ENCODE measurements around the gene CRTC3.
"Not testable (repeated sequence)": the region's sequence is repeated elsewhere in the genome, so short reads cannot be mapped to it uniquely, and the experiment has no call there.

CRTC3 gene

DNA sequence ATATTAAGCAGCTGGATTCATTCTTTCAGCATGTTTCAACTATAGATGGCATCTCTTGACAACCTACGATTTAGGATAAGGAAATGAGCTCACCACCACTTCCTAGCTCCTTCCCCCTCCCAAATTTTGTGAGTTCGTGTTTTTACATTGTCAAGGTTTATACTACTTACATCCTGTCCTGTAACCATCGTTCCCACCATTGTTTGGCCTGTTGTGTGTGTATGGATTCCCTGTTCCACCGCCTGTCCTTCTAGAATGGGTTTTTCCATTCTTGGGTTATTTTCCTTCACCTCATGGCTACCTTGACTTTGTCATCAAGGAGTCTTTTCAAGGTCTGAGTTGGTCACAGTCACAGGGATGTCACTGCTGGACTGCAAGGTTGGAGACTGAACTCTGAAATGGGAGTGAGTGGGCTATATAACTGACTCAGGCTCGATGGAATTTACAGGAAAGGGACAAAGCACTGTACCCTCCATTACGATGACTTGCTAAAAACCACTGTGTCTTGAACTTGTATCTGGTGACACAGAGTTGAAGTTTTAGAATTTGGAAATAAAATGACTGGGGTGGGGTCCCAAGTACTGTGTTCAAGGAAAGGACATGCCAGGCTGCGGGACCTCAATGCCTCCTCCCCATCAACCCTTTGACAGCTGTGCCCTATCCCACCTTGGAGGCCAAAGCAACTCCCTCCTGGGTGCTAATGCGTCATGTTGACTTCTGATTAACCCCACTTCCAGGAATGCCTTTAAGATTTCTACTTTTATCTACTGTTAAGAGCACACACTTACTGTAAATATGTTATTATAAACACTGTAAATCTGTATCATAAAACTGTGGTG is 120.6 kb downstream of the CRTC3 start:
- no peak for DNase-seq (ENCODE audit: low spot score)

DNA sequence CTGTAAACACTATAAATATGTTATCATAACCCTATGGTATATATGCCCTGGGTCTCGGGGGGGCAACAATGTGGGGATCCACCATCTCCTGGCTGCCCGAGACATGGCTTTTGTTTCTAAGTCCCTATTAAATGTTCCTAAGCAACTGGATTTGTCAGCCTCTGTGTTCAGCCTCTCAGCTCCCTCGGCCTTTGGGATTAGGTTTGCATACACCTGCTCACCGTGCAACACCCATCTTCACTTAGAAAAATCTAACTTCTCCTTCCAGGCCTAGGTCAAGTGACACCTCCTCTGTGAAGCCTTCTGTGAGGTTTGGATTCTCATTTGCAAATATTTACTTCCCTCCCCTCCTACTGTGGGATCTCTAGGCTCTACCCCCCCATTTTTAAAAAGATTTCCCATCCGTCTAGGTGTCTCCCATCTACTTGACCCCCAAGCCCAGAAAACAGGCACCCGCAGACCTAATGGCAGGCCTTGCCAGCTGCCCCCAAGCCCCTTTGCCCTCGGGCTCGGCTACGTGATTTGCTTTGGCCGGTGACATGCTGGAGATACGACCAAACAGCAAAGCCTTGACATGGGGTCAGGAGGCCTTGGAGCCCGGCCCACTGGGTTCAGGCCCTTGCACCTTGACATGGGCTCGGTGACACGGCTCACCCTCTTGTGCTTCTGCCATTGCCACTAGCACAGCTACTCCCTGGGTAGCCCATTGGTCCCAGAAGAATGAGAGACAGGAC is 121.4 kb downstream of the CRTC3 start:
- no peak for DNase-seq (ENCODE audit: low spot score)

DNA sequence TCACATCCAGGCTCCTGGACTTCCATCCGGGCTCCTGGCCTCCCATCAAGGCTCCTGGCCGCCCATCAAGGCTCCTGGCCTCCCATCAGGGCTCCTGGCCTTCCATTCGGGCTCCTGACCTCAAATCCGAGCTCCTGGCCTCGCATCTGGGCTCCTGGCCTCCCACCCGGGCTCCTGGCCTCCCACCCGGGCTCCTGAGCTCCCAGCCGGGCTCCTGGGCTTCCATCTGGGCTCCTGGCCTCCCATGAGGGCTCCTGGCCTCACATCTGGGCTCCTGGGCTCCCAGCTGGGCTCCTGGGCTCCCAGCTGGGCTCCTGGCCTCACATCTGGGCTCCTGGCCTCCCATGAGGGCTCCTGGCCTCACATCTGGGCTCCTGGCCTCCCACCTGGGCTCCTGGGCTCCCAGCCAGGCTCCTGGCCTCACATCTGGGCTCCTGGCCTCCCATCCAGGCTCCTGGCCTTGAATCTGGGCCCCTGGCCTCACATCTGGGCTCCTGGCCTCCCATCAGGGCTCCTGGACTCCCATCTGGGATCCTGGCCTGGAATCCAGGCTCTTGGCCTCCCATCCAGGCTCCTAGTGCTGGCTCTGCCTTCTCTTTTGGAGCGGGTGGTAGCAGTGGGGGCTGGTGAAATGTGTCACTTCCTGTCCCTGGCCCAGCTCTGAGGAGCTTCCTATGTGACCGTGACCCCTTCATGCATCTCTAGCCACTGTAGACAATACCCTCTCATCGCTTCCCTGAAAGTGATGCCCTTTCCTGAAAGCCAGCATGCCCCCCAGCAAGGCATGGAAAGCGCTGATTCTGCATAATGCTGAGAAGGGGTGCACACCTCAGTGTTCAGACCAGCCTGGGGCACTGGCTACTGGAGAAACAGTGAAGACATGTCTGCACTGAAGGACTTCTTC is 124.8 kb downstream of the CRTC3 start:
- DNase-seq (ENCODE audit: low spot score): no peak

DNA sequence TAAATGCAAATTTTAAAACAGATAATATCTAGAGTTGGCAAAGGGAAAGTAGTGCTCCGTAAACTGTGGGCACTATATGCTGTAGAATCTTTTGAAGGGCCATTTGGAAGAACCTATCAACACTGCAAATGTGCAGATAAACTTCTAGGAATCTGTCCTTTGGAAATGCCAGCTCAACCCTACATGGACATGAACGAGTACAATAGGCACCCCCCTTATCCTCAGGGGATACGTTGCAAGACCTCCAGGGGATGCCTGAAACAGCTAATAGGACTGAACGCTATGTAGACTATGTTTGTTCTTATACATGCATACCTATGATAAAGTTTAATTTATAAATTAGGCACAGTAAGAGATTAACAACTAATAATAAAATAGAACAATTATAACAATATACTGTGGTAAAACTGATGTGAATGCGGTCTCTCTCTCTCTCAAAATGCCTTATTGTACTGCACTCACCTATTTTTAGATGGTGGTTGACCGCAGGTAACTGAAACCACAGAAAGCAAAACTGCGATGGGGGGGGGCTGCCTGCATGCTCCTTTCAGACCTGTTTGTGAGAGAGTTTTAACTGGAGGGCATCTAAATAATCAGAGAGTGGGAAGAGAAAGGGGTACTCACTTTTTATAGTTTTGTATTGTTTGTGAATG is 127.9 kb downstream of the CRTC3 start:
- DNase-seq (ENCODE audit: low spot score): not testable (repeated sequence)

DNA sequence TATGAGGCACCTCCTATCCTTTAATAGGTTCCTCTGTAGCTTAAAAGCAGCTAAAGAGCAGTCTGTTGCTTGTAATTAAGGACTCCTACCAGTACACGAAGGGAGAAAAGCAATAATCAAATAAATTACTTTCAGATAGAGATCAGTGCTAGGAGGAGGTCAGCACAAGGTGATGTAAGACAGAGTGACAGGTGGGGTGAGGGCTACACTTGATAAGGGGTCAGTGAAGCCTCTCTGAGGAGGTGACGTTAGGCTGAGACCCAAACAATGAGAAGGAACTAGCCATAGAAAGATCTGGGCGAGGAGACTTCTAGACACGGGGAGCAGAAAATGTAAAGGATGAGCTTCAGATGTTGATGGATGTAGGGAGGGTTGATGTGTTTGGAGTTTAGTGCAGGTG is 129.8 kb downstream of the CRTC3 start:
- no peak for DNase-seq (ENCODE audit: low spot score)

DNA sequence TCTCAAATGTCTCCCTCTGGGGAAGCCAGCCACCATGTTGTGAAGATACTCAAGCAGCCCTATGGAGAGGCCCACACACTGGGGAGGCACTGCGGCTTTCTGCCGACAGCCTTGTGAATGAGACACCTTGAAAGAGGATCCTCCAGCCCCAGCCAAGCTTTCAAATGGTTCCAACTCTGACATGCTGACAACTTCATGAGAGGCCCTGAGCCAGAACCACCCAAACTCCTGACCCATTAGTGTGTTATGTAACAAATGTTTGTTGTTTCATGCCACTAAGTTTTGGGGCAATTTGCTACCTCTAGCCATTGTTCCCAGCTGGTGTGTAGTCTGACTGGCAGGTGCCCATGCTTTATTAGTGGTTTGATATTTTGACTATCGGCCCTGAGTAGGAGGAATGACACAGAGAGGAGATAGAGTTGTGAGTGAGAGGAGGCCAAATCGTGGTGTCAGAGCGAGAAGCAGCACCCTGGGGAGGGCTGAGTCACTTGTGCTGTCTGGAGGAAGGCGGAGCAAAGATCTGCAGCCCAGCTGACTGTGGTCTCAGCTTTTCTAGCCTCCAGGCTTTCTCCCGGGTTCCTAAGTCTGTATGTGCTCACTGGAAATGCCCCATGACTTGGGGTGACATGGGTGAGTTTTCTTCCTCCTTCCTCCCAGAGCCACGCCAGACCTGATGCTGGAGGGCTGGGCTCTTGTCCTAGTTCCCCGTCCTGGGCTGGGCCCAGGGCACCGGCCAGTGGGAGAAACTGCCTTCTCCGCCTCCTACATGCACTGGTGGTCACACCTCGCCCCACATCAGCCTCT is 130.7 kb downstream of the CRTC3 start:
- DNase-seq (ENCODE audit: low spot score): peak; percentile 32

DNA sequence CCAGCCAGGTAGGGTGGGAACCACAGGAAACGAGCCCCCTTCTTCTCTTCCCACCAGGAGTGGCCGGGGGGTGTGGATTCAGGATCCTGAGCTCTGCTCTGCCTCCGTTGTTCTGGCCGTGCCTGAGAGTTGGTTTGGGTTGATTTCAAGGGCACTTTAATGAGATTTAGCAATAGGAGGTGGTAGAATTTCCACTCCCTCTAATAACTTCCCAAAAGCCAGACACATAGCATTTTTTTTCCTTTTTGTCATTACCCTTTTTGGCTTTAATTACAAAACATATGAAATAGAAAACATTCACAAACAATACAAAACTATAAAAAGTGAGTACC is 131.2 kb downstream of the CRTC3 start:
- DNase-seq (ENCODE audit: low spot score): not testable (repeated sequence)

DNA sequence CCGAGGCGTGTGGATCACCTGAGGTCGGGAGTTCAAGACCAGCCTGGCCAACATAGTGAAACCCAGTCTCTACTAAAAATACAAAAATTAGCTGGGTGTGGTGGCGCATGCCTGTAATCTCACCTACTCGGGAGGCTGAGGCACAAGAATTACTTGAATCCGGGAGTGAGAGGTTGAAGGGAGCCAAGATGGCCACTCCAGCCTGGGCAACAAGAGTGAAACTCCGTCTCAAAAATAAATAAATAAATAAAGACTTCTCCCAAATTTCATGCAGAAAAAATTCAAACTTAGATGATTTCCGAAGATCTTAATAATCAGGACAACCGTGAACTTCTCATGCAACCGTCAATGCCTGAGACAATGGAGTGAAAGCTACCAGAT is 134.3 kb downstream of the CRTC3 start:
- DNase-seq (ENCODE audit: low spot score): not testable (repeated sequence)

DNA sequence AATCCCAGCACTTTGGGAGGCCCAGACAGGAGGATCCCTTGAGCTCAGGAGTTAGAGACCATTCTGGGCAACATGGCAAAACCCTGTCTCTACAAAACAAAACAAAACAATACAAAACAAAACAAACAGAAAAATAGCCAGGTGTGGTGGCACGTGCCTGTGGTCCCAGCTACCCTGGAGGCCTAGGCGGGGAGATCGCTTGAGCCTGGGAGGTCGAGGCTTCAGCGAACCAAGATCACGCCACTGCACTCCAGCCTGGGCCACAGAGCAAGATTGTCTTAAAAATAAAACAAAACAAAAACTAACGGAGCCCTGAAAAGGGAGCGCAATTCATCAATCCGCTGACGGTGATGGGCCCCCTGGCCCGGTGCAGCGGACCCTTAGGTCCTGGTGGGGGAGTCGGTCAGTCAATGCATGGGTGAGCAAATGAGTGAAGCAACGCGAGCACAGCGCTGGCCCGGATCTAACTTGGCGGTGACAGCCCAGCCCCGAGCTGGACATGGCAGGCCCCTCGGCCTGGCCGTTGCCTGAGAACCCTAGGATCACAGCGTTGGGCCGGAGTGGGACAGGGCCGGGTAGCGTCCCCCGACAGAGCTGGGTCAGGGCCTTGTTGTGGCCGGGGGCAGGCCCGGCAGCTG is 135.0 kb downstream of the CRTC3 start:
- peak; percentile 44 for DNase-seq (ENCODE audit: low spot score)

DNA sequence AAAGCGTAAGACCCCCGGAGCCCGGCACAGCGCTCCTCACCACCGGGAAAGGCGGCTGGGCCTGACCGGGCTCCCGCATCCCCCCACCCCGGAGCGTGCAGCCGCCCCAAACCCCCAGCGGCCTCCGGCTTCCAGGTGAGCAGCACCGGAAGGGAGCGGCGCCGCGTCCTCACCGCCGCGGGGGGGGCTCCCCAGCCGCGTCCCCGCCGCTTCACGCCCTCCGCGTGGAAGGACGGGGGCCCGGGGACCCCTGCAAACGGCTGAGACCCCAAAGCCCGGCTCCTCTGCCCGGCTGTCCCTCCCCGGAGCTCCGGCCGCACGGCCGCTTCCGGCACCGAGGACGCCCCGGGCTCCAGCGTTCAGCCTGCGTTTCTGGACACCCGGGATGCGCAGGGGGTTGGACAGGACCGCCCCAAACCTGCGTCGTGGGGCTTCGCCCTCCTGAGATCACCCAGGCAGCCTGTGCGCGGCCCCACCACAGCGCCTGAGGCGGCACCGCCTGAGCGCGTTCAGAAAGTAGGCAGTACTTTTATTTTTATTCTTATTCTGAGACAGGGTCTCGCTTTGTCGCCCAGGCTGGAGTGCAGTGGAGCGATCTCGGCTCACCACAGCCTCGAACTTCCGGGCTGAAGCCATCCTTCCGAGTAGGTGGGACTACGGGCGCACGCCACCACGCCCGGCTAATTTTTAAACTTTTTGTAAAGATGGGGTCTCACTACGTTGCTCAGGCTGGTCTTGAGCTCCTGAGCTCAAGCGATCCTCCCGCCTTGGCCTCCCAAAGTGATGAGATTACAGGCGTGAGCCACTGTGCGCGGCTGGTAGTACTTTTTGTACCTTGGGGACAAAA is 135.8 kb downstream of the CRTC3 start:
- peak; percentile 45 for DNase-seq (ENCODE audit: low spot score)

DNA sequence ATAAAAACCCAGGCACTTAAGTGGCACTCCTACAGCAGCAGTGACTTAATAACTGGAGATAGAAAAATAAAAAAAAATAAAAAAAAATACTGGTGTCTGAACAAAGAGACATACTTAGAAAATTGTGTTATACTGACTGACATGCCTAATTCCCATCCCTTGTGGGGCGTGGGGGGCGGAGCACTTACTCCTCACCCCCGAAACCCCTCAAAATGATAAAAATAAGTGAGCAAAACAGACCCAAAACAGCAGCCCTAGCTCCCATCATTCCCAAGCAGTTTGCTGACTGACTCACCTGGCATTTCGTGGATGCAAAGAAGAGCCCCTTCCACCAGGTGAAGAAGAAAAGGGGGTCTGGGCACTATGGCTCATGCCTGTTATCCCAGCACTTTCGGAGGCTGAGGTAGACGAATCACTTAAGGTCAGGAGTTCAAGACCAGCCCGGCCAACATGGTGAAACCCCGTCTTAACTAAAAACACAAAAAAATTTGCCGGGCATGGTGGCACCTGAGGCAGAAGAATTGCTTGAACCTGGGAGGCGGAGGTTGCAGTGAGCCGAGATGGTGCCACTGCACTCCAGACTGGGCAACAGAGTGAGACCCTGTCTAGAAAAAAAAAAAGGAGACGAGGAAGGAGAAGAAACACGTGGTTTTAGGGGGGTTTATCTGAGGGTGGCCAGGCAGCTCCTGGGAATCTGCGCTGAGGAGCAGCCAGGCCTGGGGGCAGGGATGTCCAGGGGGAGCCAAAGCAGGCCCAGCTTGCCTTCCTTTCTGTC is 136.6 kb downstream of the CRTC3 start:
- DNase-seq (ENCODE audit: low spot score): no peak

DNA sequence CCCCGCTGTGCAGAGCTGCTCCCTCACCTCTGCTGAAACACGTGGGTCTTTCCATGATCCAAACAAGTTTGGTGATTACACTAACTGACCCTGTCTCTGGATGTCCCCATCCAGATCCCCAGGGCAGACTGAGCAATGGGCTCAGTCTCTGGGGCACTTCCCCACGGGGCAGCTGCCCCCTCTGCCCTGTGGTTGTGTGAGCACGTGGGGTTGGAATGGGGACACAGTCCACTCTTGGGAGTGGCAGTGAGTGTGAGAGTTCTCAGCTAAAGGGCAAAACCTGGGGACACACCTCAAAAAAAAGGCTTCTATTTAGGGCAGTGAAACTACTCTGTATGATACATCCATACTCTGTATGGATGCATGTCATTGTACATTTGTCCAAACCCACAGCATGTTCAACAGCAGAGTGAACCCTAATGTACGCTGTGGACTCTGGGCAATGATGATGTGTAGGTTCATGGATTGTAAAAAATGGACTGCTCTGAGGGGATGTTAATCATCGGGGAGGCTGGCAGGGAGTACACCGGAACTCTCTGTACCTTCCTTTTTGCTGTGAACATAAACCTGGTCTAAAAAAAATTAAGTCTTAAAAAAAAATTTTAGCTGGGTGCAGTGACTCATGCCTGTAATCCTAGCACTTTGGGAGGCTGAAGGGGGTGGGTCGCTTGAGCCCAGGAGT is 137.5 kb downstream of the CRTC3 start:
- DNase-seq (ENCODE audit: low spot score): no peak

DNA sequence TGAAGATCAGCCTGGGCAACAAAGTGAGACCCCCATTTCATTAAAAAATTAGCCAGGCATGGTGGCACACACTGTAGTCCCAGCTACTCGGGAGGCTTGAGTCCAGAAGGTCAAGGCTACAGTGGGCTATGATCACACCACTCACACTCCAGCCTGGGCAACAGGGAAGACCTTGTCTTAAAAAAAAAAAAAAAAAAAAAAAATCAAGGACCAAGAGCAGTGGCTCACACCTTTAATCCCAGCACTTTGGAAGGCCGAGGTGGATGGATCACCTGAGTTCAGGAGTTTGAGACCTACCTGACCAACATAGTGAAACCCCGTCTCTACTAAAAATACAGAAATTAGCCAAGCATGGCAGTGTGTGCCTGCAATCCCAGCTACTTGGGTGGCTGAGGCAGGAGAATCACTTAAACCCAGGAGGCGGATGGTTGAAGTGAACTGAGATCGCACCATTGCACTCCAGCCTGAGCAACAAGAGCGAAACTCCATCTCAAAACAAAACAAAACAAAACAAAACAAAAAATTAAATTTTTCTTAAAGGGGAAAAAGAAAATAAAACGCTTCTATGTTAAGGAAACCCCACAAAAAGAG is 138.1 kb downstream of the CRTC3 start:
- DNase-seq (ENCODE audit: low spot score): not testable (repeated sequence)

DNA sequence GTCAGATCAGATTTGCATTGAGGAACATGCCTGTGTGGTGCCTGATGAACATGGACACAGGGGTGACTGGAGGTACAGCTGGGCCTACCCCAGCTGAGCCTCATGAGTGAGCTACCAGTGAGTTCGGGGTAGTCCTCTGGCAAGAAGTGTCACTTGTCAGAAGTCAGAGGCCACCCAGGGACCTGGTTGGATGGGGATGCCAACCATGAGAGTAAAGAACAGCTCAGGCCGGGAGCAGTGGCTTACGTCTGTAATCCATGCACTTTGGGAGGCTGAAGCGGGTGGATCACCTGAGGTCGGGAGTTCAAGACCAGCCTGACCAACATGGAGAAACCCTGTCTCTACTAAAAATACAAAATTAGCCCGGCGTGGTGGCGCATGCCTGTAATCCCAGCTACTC is 140.9 kb downstream of the CRTC3 start:
- not testable (repeated sequence) for DNase-seq (ENCODE audit: low spot score)

DNA sequence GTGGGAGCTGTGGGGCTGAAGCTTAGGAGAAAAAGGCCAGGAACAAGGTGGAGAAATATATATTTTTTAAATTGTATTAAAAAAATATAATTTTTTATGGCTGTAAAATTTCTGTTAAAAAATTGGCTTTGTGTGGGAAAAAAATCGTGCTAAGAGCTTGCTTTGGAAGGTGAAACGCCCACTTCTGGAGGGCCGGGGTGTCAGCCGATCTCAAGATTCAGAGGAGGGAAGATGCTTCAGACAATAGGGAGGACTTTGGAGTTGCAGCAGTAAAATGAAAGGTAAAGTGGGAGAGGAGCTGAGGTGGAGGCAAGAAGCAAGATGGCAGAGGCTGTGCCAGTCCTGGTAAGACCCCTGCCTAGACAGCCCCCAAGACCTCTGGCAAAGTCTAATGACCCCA is 141.5 kb downstream of the CRTC3 start:
- DNase-seq (ENCODE audit: low spot score): no peak

DNA sequence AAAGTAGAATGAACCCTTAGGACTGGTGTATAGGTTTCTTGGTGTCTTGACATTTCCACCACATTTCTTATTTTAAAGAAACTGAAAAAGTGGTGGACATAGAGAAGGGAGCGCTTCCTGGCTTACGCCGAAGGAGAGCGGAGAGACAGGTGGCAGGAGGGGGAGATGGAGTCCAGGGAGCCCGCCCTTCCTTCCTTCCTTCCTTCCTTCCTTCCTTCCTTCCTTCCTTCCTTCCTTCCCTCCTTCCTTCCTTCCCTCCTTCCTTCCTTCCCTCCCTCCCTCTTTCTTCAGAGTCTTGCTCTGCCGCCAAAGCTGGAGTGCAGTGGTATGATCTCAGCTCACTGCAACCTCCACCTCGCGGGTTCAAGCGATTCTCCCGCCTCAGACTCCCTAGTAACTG is 143.6 kb downstream of the CRTC3 start:
- DNase-seq (ENCODE audit: low spot score): not testable (repeated sequence)

DNA sequence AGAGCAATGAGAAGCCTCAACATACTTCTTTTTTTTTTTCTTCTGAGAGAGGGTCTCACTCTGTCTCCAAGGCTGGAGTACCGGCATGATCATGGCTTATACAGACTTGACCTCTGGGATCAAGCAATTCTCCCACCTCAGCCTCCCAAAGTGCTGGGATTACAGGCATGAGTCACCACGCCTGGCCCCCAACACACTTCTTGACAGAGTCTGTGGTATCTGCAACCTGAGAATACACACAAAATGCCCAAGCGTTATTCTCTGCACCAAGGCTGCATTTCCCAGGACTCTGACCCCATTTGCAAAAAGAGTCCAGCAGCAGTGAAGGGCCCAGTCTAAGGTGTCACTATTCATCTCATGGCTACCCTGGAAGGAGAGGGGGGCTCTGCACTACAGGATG is 144.8 kb downstream of the CRTC3 start:
- no peak for DNase-seq (ENCODE audit: low spot score)

DNA sequence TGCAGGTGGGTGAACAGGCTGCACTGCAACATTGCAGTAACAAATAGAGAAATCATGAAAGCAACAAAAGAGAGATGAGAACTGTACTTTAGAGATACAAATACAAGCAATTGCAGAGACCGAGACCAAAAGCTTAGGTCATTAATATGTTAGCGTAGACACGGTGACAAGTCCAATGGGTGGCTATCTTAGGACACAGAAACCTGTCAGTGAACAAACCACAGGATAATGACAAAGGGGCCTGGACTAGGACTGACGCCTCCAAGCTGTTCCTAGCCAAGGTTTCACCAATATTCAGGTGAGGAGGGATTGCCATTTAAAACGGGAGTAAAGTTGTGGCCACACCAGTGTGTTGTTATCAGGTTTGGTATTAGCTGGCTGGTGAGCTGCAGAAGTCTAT is 145.7 kb downstream of the CRTC3 start:
- no peak for DNase-seq (ENCODE audit: low spot score)

Measured in cerebellar cortex (tissue), 1 donor.